Vagina (tissue), 2 donors: ENCODE results near the gene MNAT1.

Source experiments
- POLR2A ChIP-seq, 2 donors: fragments of 450-650 bp; IDR thresholded peaks; one replicate each; pipeline ENCODE4 v1.6.1; 2017; ENCODE audit warnings: antibody characterized with exemption in 2 of 2, mild to moderate bottlenecking in 2 of 2, moderate library complexity in 2 of 2
- TF ChIP-seq, protein P1 (sequence below), 3 experiments: fragments of 450-650 bp in 2 of 3; fragments of 200-600 bp in 1 of 3; sonication (generic) in 1 of 3; IDR thresholded peaks; one replicate each; pipeline ENCODE4 v1.5.1; 2017 to 2019; ENCODE audit warnings: antibody characterized with exemption in 3 of 3, mild to moderate bottlenecking in 2 of 3, moderate library complexity in 2 of 3

DNA sequence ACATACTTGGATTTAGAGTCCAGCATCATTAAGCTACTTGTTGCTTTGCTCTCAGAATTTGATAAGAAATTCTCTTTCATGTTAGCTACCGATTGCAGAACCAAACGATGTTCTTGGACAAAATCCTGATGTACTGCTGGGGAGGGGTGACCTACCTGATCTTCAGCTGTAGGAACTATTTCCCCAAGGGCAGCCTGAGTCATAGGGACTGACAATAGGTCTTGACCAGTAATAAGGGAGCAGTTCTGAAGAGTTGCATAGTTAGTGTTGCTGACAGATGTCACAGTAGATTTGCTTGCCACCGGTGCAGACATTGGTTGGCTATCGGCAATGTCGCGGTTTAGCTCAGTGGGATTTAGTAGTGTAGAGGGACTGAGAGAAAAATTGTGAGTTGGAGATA is 21.0 kb upstream of the MNAT1 start:
- TF ChIP-seq, protein P1, sequence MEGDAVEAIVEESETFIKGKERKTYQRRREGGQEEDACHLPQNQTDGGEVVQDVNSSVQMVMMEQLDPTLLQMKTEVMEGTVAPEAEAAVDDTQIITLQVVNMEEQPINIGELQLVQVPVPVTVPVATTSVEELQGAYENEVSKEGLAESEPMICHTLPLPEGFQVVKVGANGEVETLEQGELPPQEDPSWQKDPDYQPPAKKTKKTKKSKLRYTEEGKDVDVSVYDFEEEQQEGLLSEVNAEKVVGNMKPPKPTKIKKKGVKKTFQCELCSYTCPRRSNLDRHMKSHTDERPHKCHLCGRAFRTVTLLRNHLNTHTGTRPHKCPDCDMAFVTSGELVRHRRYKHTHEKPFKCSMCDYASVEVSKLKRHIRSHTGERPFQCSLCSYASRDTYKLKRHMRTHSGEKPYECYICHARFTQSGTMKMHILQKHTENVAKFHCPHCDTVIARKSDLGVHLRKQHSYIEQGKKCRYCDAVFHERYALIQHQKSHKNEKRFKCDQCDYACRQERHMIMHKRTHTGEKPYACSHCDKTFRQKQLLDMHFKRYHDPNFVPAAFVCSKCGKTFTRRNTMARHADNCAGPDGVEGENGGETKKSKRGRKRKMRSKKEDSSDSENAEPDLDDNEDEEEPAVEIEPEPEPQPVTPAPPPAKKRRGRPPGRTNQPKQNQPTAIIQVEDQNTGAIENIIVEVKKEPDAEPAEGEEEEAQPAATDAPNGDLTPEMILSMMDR (IDR thresholded peaks at IDR 0.05), result no peak
- TF ChIP-seq POLR2A (IDR thresholded peaks at IDR 0.05), result no peak
